GM12872 (cell line): ENCODE measurements around the gene MBD5.

ENCODE experiments used
- CTCF ChIP-seq: IDR thresholded peaks from 3 replicates; pipeline ENCODE4 v1.5.1; 2011; ENCODE audit warnings: low read depth, mild to moderate bottlenecking, low read length, moderate library complexity; ENCODE audit not compliant: insufficient read depth

Gene MBD5

GRCh38 chr2:148554459-148555247, 533.8 kb downstream of the MBD5 start:
- TF ChIP-seq CTCF, result no peak

- no peak for TF ChIP-seq CTCF
These were observed 534.9 kb downstream of the MBD5 start for GRCh38 chr2:148555622-148556294.

GRCh38 chr2:148557844-148558436, 537.0 kb downstream of the MBD5 start:
- TF ChIP-seq CTCF, result peak; percentile 52; the same call in 2 of the 3 replicates

GRCh38 chr2:148560496-148560895, 539.6 kb downstream of the MBD5 start:
- TF ChIP-seq CTCF, result no peak

GRCh38 chr2:148561389-148561788, 540.5 kb downstream of the MBD5 start:
- TF ChIP-seq CTCF, result no peak

- TF ChIP-seq CTCF, result peak; percentile 16; the same call in 1 of the 3 replicates
These were observed 544.5 kb downstream of the MBD5 start for GRCh38 chr2:148565272-148565894.
